ENCODE measurements around the gene TNIK. TPM values are rescaled to one million over a fixed set of nuclear protein-coding genes. Genes with fewer than 3 reads are reported as not detected.

TNIK gene
- total RNA-seq, 4 donors from 2014 or later, result 30.3 to 39.0 (median 36.8) TPM

DNA sequence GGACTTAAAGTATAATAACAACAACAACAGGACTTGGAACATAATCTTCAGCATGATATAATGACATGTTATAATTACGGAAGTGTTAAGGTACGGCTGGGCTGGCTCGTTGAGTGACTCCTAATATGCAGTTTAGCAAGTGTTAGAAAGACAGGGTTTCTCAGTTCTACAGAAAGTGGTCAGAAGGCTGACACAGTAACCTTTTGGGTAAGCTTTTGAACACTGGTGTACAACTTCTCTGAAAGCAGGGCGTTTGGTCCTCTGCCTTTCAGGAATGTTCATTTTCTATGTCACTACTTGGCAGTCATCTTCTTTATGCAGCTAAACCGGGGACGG lies 300.4 kb downstream of the TNIK start:
- TF ChIP-seq POLR2A (IDR thresholded peaks at IDR 0.05; ENCODE audit: low read depth), result no peak
- TF ChIP-seq, protein P1, sequence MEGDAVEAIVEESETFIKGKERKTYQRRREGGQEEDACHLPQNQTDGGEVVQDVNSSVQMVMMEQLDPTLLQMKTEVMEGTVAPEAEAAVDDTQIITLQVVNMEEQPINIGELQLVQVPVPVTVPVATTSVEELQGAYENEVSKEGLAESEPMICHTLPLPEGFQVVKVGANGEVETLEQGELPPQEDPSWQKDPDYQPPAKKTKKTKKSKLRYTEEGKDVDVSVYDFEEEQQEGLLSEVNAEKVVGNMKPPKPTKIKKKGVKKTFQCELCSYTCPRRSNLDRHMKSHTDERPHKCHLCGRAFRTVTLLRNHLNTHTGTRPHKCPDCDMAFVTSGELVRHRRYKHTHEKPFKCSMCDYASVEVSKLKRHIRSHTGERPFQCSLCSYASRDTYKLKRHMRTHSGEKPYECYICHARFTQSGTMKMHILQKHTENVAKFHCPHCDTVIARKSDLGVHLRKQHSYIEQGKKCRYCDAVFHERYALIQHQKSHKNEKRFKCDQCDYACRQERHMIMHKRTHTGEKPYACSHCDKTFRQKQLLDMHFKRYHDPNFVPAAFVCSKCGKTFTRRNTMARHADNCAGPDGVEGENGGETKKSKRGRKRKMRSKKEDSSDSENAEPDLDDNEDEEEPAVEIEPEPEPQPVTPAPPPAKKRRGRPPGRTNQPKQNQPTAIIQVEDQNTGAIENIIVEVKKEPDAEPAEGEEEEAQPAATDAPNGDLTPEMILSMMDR (IDR thresholded peaks at IDR 0.05), result no peak
- Histone ChIP-seq H3K4me1 (peaks cover 0 to 3% (median 0%) of the 10 kb centered on the region in 4 donors), H3K36me3 (peaks cover 0 to 74% (median 21%) of the 10 kb centered on the region in 4 donors), H3K27me3 (no peaks in the 10 kb centered on the region), H3K9me3 (peaks cover 0 to 10% (median 4%) of the 10 kb centered on the region in 4 donors), H3K27ac (replicated peaks in 1 of 4) (no peak overlapping the region), H3K4me3 (no peak overlapping the region)
- DNase-seq (ENCODE audit: extremely low spot score), result no peak
- WGBS, result 86% methylated on average over 6 of the region's 6 CpGs
- intact Hi-C loops (cut with DNase I), result loop anchor here (5.0 kb wide), 1 partner anchor 408 kb away; no protein-coding TSS in a partner anchor

DNA sequence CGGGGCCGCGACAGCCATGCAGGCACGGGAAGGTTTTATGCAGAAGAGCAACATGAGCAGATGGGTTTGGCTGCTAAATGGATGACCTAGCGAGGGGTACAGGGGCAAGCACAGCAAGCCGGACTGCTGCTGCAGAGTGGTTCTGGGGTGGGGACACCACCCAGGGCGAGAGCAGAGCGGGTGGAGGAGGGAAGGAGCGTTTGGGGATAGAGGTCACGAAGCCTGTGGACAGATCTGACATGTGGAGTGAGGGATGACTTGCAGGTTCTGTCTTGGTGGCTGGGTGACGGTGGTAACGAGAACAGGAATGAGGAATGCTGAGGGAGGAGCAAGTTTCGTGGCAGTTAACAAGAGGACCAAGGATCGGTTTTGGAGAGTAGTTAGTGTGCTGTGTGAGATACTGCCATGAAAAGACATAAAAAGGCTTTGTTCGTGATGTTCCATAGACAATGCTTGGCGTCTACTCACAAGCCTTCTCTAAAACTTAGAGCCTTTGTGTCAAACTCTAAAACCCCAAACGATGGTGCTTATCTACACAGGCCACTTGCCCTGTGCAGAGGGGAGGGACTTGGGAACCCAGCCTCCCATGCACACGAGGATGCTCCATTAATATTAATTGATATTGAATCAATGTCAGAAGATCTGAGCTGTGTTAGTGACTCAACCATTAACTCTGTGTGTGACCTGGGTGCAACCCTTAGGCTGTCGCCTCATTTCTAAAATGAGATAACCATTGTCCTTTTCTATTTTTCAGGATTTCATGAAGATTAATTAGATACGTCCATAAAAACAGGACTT lies 301.0 kb downstream of the TNIK start:
- no peak for DNase-seq (ENCODE audit: extremely low spot score)
- TF ChIP-seq, protein P1 (IDR thresholded peaks at IDR 0.05), result no peak
- TF ChIP-seq EP300 (IDR thresholded peaks at IDR 0.05) (no peak), POLR2A (IDR thresholded peaks at IDR 0.05; ENCODE audit: low read depth) (no peak), POLR2AphosphoS5 (IDR thresholded peaks at IDR 0.05) (no peak)
- Histone ChIP-seq H3K9me3 (peaks cover 0 to 10% (median 4%) of the 10 kb centered on the region in 4 donors), H3K4me3 (no peak overlapping the region), H3K4me1 (peaks cover 0 to 3% (median 0%) of the 10 kb centered on the region in 4 donors), H3K27ac (replicated peaks in 1 of 4) (no peak overlapping the region), H3K27me3 (no peaks in the 10 kb centered on the region), H3K36me3 (peaks cover 0 to 68% (median 21%) of the 10 kb centered on the region in 4 donors)
- 87% methylated on average over 20 of the region's 20 CpGs for WGBS
- intact Hi-C loops (cut with DNase I), result no loop called here

DNA sequence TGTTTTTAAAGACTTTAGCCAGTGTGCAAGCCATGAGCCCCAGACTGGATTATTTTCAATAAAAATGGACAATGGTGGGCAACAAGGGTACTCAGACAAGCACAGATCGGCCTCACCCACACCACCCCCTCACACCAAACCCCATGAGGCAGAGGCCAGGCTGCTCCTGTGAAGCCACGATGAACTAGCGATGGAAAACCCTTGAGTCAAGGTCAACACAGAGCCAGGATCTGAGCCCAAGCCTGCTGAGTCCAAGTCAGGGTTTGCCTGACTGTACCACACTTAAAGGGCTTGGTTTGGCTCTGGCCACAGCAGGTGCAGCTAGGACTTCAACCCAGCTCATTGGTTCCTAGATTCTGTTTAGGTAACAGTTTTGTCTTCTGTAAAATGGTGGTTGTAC lies 302.2 kb downstream of the TNIK start:
- H3K36me3 ChIP-seq, result peaks cover 0 to 58% (median 19%) of the 10 kb centered on the region in 4 donors
- no peak overlapping the region for H3K27ac ChIP-seq (replicated peaks in 1 of 4)
- H3K27me3 ChIP-seq, result no peaks in the 10 kb centered on the region
- intact Hi-C loops (cut with DNase I), result no loop called here
- no peak overlapping the region for H3K4me3 ChIP-seq
- peaks cover 0 to 3% (median 0%) of the 10 kb centered on the region in 4 donors for H3K4me1 ChIP-seq
- 89% methylated on average over 3 of the region's 3 CpGs for WGBS
- H3K9me3 ChIP-seq, result peaks cover 0 to 6% (median 3%) of the 10 kb centered on the region in 4 donors
- DNase-seq (ENCODE audit: extremely low spot score), result no peak
- TF ChIP-seq EP300 (IDR thresholded peaks at IDR 0.05) (no peak), POLR2AphosphoS5 (IDR thresholded peaks at IDR 0.05) (no peak), POLR2A (IDR thresholded peaks at IDR 0.05; ENCODE audit: low read depth) (no peak)
- TF ChIP-seq, protein P1 (IDR thresholded peaks at IDR 0.05), result no peak

DNA sequence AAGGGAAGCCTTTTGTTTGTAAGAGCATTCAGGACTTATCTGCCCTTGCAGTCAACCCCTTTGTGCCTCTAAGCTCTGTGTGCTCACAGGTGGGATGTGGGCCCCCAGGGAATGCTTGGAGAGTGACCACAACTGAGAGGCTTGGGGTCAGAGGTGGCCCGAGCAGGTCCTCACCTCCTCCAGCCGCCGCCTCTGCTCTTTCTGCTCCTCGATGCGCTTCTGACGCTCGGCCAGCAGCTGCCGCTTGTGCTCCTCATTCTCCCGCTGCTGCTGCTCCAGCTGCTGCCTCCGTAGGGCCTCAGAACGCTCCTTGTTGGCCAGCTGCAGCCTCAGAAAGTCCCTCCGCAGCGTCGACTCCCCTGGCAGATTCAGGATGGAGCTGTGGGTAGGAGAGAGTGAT lies 302.9 kb downstream of the TNIK start:
- intact Hi-C loops (cut with DNase I), result no loop called here
- no peak overlapping the region for H3K4me3 ChIP-seq
- H3K9me3 ChIP-seq, result no peaks in the 10 kb centered on the region
- no peak for TF ChIP-seq POLR2AphosphoS5 (IDR thresholded peaks at IDR 0.05)
- TF ChIP-seq, protein P1 (IDR thresholded peaks at IDR 0.05), result peak in 1 of 3 experiments; percentile 29
- DNase-seq (ENCODE audit: extremely low spot score), result no peak
- peaks cover 0 to 3% (median 0%) of the 10 kb centered on the region in 4 donors for H3K4me1 ChIP-seq
- 73% methylated on average over 14 of the region's 14 CpGs for WGBS
- no peaks in the 10 kb centered on the region for H3K27me3 ChIP-seq
- no peak overlapping the region for H3K27ac ChIP-seq (replicated peaks in 1 of 4)
- H3K36me3 ChIP-seq, result peaks cover 0 to 54% (median 16%) of the 10 kb centered on the region in 4 donors

All from esophagus muscularis mucosa (tissue), 4 donors.